ENCODE data around the gene MELTF.

The MELTF gene

GRCh38 chr3:197027151-197027895 lies 2.3 kb downstream of the MELTF start:
- peak; percentile 66 for DNase-seq (ENCODE audit: low spot score)

GRCh38 chr3:197026481-197026866 lies 3.1 kb downstream of the MELTF start:
- no peak for DNase-seq (ENCODE audit: low spot score)

- no peak for DNase-seq (ENCODE audit: low spot score)
These were observed 3.7 kb downstream of the MELTF start for GRCh38 chr3:197025736-197026480.

GRCh38 chr3:197024881-197025735 lies 4.5 kb downstream of the MELTF start:
- no peak for DNase-seq (ENCODE audit: low spot score)

- DNase-seq (ENCODE audit: low spot score): no peak
These were observed 5.5 kb downstream of the MELTF start for GRCh38 chr3:197023998-197024651.

- DNase-seq (ENCODE audit: low spot score): peak; percentile 63
These were observed 6.2 kb downstream of the MELTF start for GRCh38 chr3:197023241-197023997.

- DNase-seq (ENCODE audit: low spot score): no peak
These were observed 7.0 kb downstream of the MELTF start for GRCh38 chr3:197022405-197023231.

- no peak for DNase-seq (ENCODE audit: low spot score)
These were observed 7.8 kb downstream of the MELTF start for GRCh38 chr3:197021729-197022404.

- DNase-seq (ENCODE audit: low spot score): no peak
These were observed 8.4 kb downstream of the MELTF start for GRCh38 chr3:197021231-197021630.

- DNase-seq (ENCODE audit: low spot score): no peak
These were observed 10.1 kb downstream of the MELTF start for GRCh38 chr3:197019535-197019934.

- peak; percentile 74 for DNase-seq (ENCODE audit: low spot score)
These were observed 10.6 kb downstream of the MELTF start for GRCh38 chr3:197019021-197019420.

GRCh38 chr3:197017003-197017402 lies 12.6 kb downstream of the MELTF start:
- no peak for DNase-seq (ENCODE audit: low spot score)

GRCh38 chr3:197015790-197016736 lies 13.6 kb downstream of the MELTF start:
- DNase-seq (ENCODE audit: low spot score): no peak

GRCh38 chr3:197014942-197015575 lies 14.6 kb downstream of the MELTF start:
- no peak for DNase-seq (ENCODE audit: low spot score)

- DNase-seq (ENCODE audit: low spot score): no peak
These were observed 15.6 kb downstream of the MELTF start for GRCh38 chr3:197014024-197014423.

- DNase-seq (ENCODE audit: low spot score): no peak
These were observed 17.1 kb downstream of the MELTF start for GRCh38 chr3:197012540-197012883.

GRCh38 chr3:197011780-197012539 lies 17.7 kb downstream of the MELTF start:
- DNase-seq (ENCODE audit: low spot score): no peak
